ENCODE results near the gene PCNT. TPM values are rescaled to one million over a fixed set of nuclear protein-coding genes. Genes with fewer than 3 reads are reported as not detected.

Gene PCNT
- total RNA-seq, 1 experiment from 2014 or later, result 39.6 TPM

GRCh38 chr21:46354046-46354445, 30.1 kb downstream of the PCNT start:
- H2AFZ ChIP-seq (ENCODE audit: low read length), result no peak overlapping the region
- H3K4me1 ChIP-seq (ENCODE audit: insufficient read depth, low read length), result no peaks in the 10 kb centered on the region
- H3K9me3 Mint-ChIP-seq, result no peaks in the 10 kb centered on the region
- no peaks in the 10 kb centered on the region for H3K9me3 ChIP-seq (ENCODE audit: control insufficient read depth, low read depth, low read length)
- no peak overlapping the region for H3K4me3 Mint-ChIP-seq
- H3K23me2 ChIP-seq (ENCODE audit: insufficient read length, low read depth, low read length, poor library complexity, severe bottlenecking), result no peaks in the 10 kb centered on the region
- H3K56ac ChIP-seq (ENCODE audit: insufficient read length, low read depth, low read length), result no peak overlapping the region
- peaks cover 35 to 77% (median 72%) of the 10 kb centered on the region in 3 experiments; a peak in 6 of 7 replicates for H3K36me3 Mint-ChIP-seq (ENCODE audit: insufficient read depth in 1 of 3, low read depth in 3 of 3)
- H3K27ac ChIP-seq (ENCODE audit: insufficient read length, low read depth, low read length), result no peak overlapping the region
- H3K4me1 Mint-ChIP-seq, result no peaks in the 10 kb centered on the region
- H3K9ac ChIP-seq (ENCODE audit: extremely low read depth, insufficient read length, low read length), result no peak overlapping the region
- no peaks in the 10 kb centered on the region for H3K27me3 Mint-ChIP-seq (ENCODE audit: low read depth)
- H3K27ac Mint-ChIP-seq, result no peak overlapping the region
- no peaks in the 10 kb centered on the region for H3K79me2 ChIP-seq (ENCODE audit: insufficient read depth, low read length)
- no peak overlapping the region for H2BK120ac ChIP-seq (ENCODE audit: low read depth, low read length, poor library complexity, severe bottlenecking)
- H3K79me1 ChIP-seq (ENCODE audit: insufficient read depth, low read depth, low read length, poor library complexity, severe bottlenecking), result no peaks in the 10 kb centered on the region
- no peak overlapping the region for H2BK20ac ChIP-seq (ENCODE audit: low read depth, low read length, poor library complexity, severe bottlenecking)
- H2BK5ac ChIP-seq (ENCODE audit: insufficient read length, low read length), result no peak overlapping the region
- no peak overlapping the region for H4K8ac ChIP-seq (replicated peaks; ENCODE audit: insufficient read length, low read depth, low read length)
- DNase-seq, result no peak
- no peak overlapping the region for H4K5ac ChIP-seq (ENCODE audit: insufficient read length, low read depth, low read length)
- no peak overlapping the region for H3K18ac ChIP-seq (ENCODE audit: insufficient read length, low read depth, low read length)
- no CpG with 5 or more reads among the region's 16 CpGs for WGBS (ENCODE audit: extremely low coverage, insufficient read length, low lambda C conversion rate)
- no peak overlapping the region for H2AK5ac ChIP-seq (ENCODE audit: insufficient read length, low read length)
- H4K20me1 ChIP-seq (ENCODE audit: control insufficient read depth, insufficient read depth, insufficient read length), result no peaks in the 10 kb centered on the region
- no peak overlapping the region for H4K91ac ChIP-seq (ENCODE audit: insufficient read length, low read depth, low read length)
- no peaks in the 10 kb centered on the region for H3K27me3 ChIP-seq (ENCODE audit: insufficient read depth, low read length)
- no peak overlapping the region for H3T11ph ChIP-seq (ENCODE audit: low read length)
- no peak overlapping the region for H3K14ac ChIP-seq (ENCODE audit: insufficient read depth, low read length)
- no peak overlapping the region for H3K4me2 ChIP-seq (ENCODE audit: insufficient read depth, insufficient read length, low read length)
- no peak overlapping the region for H2BK12ac ChIP-seq (ENCODE audit: insufficient read length, low read depth, low read length)
- H3K23ac ChIP-seq (ENCODE audit: insufficient read length, low read depth, low read length), result no peak overlapping the region
- H2BK15ac ChIP-seq (ENCODE audit: low read depth, low read length), result no peak overlapping the region
- no peak overlapping the region for H3K4ac ChIP-seq (ENCODE audit: low read depth, low read length)
- no peak for TF ChIP-seq CTCF (conservative IDR thresholded peaks at IDR 0.05)

All from H9 (cell line).